HG03469 (cell line): Measurements from ENCODE around the gene PWWP2B.

Experiments
- ATAC-seq: cut with Tn5 transposase; IDR thresholded peaks from one replicate; pipeline ENCODE4 v1.9.1; 2021; ENCODE audit warnings: mild to moderate bottlenecking, moderate library complexity, moderate number of reproducible peaks; ENCODE audit not compliant: unreplicated experiment

The PWWP2B gene

GRCh38 chr10:132392811-132393694 lies 3.9 kb upstream of the PWWP2B start:
- no peak for ATAC-seq

- no peak for ATAC-seq
These were observed 3.3 kb upstream of the PWWP2B start for GRCh38 chr10:132393695-132394181.

GRCh38 chr10:132394201-132394811 lies 2.7 kb upstream of the PWWP2B start:
- no peak for ATAC-seq

- ATAC-seq, result no peak
These were observed 1.9 kb upstream of the PWWP2B start for GRCh38 chr10:132394936-132395703.

- ATAC-seq, result no peak
These were observed 1.1 kb upstream of the PWWP2B start for GRCh38 chr10:132395704-132396493.

GRCh38 chr10:132396494-132397035 lies 435 bp upstream of the PWWP2B start:
- ATAC-seq, result peak; percentile 28

- ATAC-seq, result no peak
These were observed 918 bp downstream of the PWWP2B start for GRCh38 chr10:132397671-132398565.

- ATAC-seq, result no peak
These were observed 1.6 kb downstream of the PWWP2B start for GRCh38 chr10:132398566-132398991.

GRCh38 chr10:132399117-132400035 lies 2.4 kb downstream of the PWWP2B start:
- no peak for ATAC-seq

- no peak for ATAC-seq
These were observed 3.1 kb downstream of the PWWP2B start for GRCh38 chr10:132400041-132400546.

GRCh38 chr10:132400547-132401151 lies 3.6 kb downstream of the PWWP2B start:
- ATAC-seq, result no peak

- ATAC-seq, result no peak
These were observed 4.6 kb downstream of the PWWP2B start for GRCh38 chr10:132401401-132402118.

- ATAC-seq, result no peak
These were observed 5.8 kb downstream of the PWWP2B start for GRCh38 chr10:132402781-132403241.

GRCh38 chr10:132403511-132404168 lies 6.6 kb downstream of the PWWP2B start:
- no peak for ATAC-seq

GRCh38 chr10:132404169-132404880 lies 7.3 kb downstream of the PWWP2B start:
- no peak for ATAC-seq
